Tibial artery (tissue), 4 donors: ENCODE measurements around the gene SRD5A3.

Experiments
- DNase-seq, 2 donors: peaks; one replicate each; pipeline ENCODE4 v3.0.0-alpha.2; 2019
- H3K27ac ChIP-seq, 2 donors: fragments of 200-600 bp; sonication (generic) in 1 of 2; 1 replicate in 1 of 2; 2 replicates in 1 of 2; pipeline ENCODE4 v1.5.1; 2018 to 2019; ENCODE audit warnings: mild to moderate bottlenecking in 1 of 2
- H3K27me3 ChIP-seq, 2 donors: fragments of 200-600 bp; sonication (generic) in 1 of 2; one replicate each; pipeline versions ENCODE4 v1.5.1 to v1.6.0; 2016 to 2019
- H3K36me3 ChIP-seq, 3 donors: fragments of 200-600 bp; sonication (generic) in 2 of 3; one replicate each; pipeline ENCODE4 v1.5.1; 2016 to 2019; ENCODE audit warnings: mild to moderate bottlenecking in 2 of 3
- H3K4me1 ChIP-seq, 4 donors: fragments of 200-600 bp; sonication (generic) in 2 of 4; 1 replicate in 3 of 4; 2 replicates in 1 of 4; pipeline ENCODE4 v1.5.1; 2016 to 2019
- H3K4me3 ChIP-seq, 2 donors: fragments of 200-600 bp; sonication (generic) in 1 of 2; 1 replicate in 1 of 2; 2 replicates in 1 of 2; pipeline ENCODE4 v1.5.1; 2018 to 2019; ENCODE audit warnings: mild to moderate bottlenecking in 2 of 2
- H3K9me3 ChIP-seq, 3 donors: fragments of 200-600 bp; sonication (generic) in 1 of 3; one replicate each; pipeline ENCODE4 v1.5.1; 2016 to 2019
- CTCF ChIP-seq, 2 experiments: fragments of 200-600 bp in 1 of 2; fragments of 450-650 bp in 1 of 2; IDR thresholded peaks; one replicate each; pipeline ENCODE4 v1.5.1; 2017 to 2019; ENCODE audit warnings: antibody characterized with exemption in 2 of 2, mild to moderate bottlenecking in 1 of 2, moderate library complexity in 1 of 2
- intact Hi-C: fragments of 100-400 bp; cut with DNase I; formaldehyde crosslinking; loops from one replicate; pipeline ENCODE4 v1.15.0; 2023; ENCODE audit warnings: low total_unique reads

Gene SRD5A3

GRCh38 chr4:55367084-55367722, 21.2 kb downstream of the SRD5A3 start:
- no peak overlapping the region for H3K27ac ChIP-seq
- H3K4me1 ChIP-seq, result no peaks in the 10 kb centered on the region
- H3K9me3 ChIP-seq, result no peaks in the 10 kb centered on the region
- no peak for TF ChIP-seq CTCF (IDR thresholded peaks at IDR 0.05)
- no peaks in the 10 kb centered on the region for H3K27me3 ChIP-seq
- DNase-seq, result no peak
- peaks cover 6 to 49% (median 10%) of the 10 kb centered on the region in 3 donors for H3K36me3 ChIP-seq
- H3K4me3 ChIP-seq, result no peak overlapping the region
- intact Hi-C loops, result no loop called here

- no peak for DNase-seq
- Histone ChIP-seq H3K4me1 (no peaks in the 10 kb centered on the region), H3K9me3 (no peaks in the 10 kb centered on the region), H3K27me3 (no peaks in the 10 kb centered on the region), H3K36me3 (peaks cover 0 to 38% (median 5%) of the 10 kb centered on the region in 3 donors), H3K4me3 (no peak overlapping the region), H3K27ac (no peak overlapping the region)
- intact Hi-C loops, result no loop called here
- TF ChIP-seq CTCF (IDR thresholded peaks at IDR 0.05), result no peak
These were observed 23.9 kb downstream of the SRD5A3 start for GRCh38 chr4:55369968-55370367.

GRCh38 chr4:55372259-55372658, 26.2 kb downstream of the SRD5A3 start:
- H3K27me3 ChIP-seq, result no peaks in the 10 kb centered on the region
- TF ChIP-seq CTCF (IDR thresholded peaks at IDR 0.05), result no peak
- H3K27ac ChIP-seq, result no peak overlapping the region
- intact Hi-C loops, result no loop called here
- no peak overlapping the region for H3K4me3 ChIP-seq
- DNase-seq, result no peak
- peaks cover 0 to 21% (median 5%) of the 10 kb centered on the region in 3 donors for H3K36me3 ChIP-seq
- H3K4me1 ChIP-seq, result no peaks in the 10 kb centered on the region
- no peaks in the 10 kb centered on the region for H3K9me3 ChIP-seq

GRCh38 chr4:55373461-55373860, 27.4 kb downstream of the SRD5A3 start:
- no peak for DNase-seq
- Histone ChIP-seq H3K4me1 (no peaks in the 10 kb centered on the region), H3K27me3 (no peaks in the 10 kb centered on the region), H3K4me3 (no peak overlapping the region), H3K36me3 (peaks cover 0 to 14% (median 0%) of the 10 kb centered on the region in 3 donors), H3K9me3 (no peaks in the 10 kb centered on the region), H3K27ac (no peak overlapping the region)
- TF ChIP-seq CTCF (IDR thresholded peaks at IDR 0.05), result no peak
- intact Hi-C loops, result no loop called here

GRCh38 chr4:55376698-55377097, 30.7 kb downstream of the SRD5A3 start:
- no peak for TF ChIP-seq CTCF (IDR thresholded peaks at IDR 0.05)
- H3K9me3 ChIP-seq, result no peaks in the 10 kb centered on the region
- H3K36me3 ChIP-seq, result no peaks in the 10 kb centered on the region
- no peak overlapping the region for H3K4me3 ChIP-seq
- intact Hi-C loops, result no loop called here
- H3K27me3 ChIP-seq, result no peaks in the 10 kb centered on the region
- no peak overlapping the region for H3K27ac ChIP-seq
- H3K4me1 ChIP-seq, result no peaks in the 10 kb centered on the region
- no peak for DNase-seq
